B cell (primary cell): ENCODE data around the gene RPS3A.

Source experiments
- EZH2 ChIP-seq: IDR thresholded peaks from 2 replicates; pipeline ENCODE4 v1.6.1; 2012; ENCODE audit warnings: borderline replicate concordance, low read depth, mild to moderate bottlenecking, moderate library complexity, low read length; ENCODE audit not compliant: insufficient read depth, poor library complexity, severe bottlenecking
- TF ChIP-seq, protein P1 (sequence below): fragments of 200-600 bp; IDR thresholded peaks from one replicate; pipeline ENCODE4 v1.8.0; 2022; ENCODE audit warnings: antibody characterized with exemption, mild to moderate bottlenecking

DNA sequence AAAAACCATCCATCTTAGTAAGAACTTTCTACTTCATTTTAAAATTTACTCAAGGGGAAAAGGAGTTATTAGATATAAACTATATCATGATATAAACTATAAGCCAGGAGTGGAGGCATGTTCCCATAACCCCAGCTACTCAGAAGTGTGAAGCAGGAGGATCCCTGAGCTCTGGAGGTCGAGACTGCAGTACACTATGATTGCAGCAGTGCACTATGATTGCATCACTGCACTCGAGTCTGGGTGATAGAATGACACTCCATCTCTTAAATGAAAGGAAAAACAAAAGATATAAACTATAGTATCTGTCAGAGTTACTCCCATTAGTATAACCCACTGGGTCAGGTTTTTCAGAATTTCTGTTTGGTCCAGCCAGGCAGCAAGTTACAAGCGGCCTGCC lies 47.6 kb downstream of the RPS3A start:
- TF ChIP-seq EZH2 = no peak
- TF ChIP-seq, protein P1, sequence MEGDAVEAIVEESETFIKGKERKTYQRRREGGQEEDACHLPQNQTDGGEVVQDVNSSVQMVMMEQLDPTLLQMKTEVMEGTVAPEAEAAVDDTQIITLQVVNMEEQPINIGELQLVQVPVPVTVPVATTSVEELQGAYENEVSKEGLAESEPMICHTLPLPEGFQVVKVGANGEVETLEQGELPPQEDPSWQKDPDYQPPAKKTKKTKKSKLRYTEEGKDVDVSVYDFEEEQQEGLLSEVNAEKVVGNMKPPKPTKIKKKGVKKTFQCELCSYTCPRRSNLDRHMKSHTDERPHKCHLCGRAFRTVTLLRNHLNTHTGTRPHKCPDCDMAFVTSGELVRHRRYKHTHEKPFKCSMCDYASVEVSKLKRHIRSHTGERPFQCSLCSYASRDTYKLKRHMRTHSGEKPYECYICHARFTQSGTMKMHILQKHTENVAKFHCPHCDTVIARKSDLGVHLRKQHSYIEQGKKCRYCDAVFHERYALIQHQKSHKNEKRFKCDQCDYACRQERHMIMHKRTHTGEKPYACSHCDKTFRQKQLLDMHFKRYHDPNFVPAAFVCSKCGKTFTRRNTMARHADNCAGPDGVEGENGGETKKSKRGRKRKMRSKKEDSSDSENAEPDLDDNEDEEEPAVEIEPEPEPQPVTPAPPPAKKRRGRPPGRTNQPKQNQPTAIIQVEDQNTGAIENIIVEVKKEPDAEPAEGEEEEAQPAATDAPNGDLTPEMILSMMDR = no peak
